ENCODE results near the gene PSD4.

GRCh38 chr2:113160962-113161361 is 12.8 kb upstream of the PSD4 start:
- TF ChIP-seq RAD21 (conservative IDR thresholded peaks at IDR 0.05) (no peak), CTCF (IDR thresholded peaks at IDR 0.05; ENCODE audit: poor library complexity, severe bottlenecking) (no peak), EP300 (conservative IDR thresholded peaks at IDR 0.05; ENCODE audit: poor library complexity, severe bottlenecking) (no peak), REST (IDR thresholded peaks at IDR 0.05; ENCODE audit: borderline replicate concordance) (no peak), EZH2 (IDR thresholded peaks at IDR 0.05; ENCODE audit: borderline replicate concordance, insufficient read depth, low read length, poor library complexity, severe bottlenecking) (no peak), POLR2AphosphoS5 (IDR thresholded peaks at IDR 0.05) (no peak)
